ENCODE data around the gene AFF3.
"Not testable (repeated sequence)": the region's sequence is repeated elsewhere in the genome, so short reads cannot be mapped to it uniquely, and the experiment has no call there.

AFF3 gene

GRCh38 chr2:100145893-100146656 is 3.7 kb upstream of the AFF3 start:
- no peak for DNase-seq (ENCODE audit: low read depth)

GRCh38 chr2:100143286-100143685 is 896 bp upstream of the AFF3 start:
- DNase-seq (ENCODE audit: low read depth): no peak

GRCh38 chr2:100141906-100142305 is 484 bp downstream of the AFF3 start:
- no peak for DNase-seq (ENCODE audit: low read depth)

GRCh38 chr2:100140582-100140981 is 1.8 kb downstream of the AFF3 start:
- DNase-seq (ENCODE audit: low read depth): no peak

GRCh38 chr2:100137866-100138570 is 4.4 kb downstream of the AFF3 start:
- no peak for DNase-seq (ENCODE audit: low read depth)

- no peak for DNase-seq (ENCODE audit: low read depth)
These were observed 5.1 kb downstream of the AFF3 start for GRCh38 chr2:100137318-100137717.

GRCh38 chr2:100136310-100136709 is 6.1 kb downstream of the AFF3 start:
- no peak for DNase-seq (ENCODE audit: low read depth)

GRCh38 chr2:100135415-100135814 is 7.0 kb downstream of the AFF3 start:
- DNase-seq (ENCODE audit: low read depth): no peak

- no peak for DNase-seq (ENCODE audit: low read depth)
These were observed 11.6 kb downstream of the AFF3 start for GRCh38 chr2:100130595-100131391.

- no peak for DNase-seq (ENCODE audit: low read depth)
These were observed 15.4 kb downstream of the AFF3 start for GRCh38 chr2:100126897-100127401.

- no peak for DNase-seq (ENCODE audit: low read depth)
These were observed 16.2 kb downstream of the AFF3 start for GRCh38 chr2:100126201-100126600.

- no peak for DNase-seq (ENCODE audit: low read depth)
These were observed 16.8 kb downstream of the AFF3 start for GRCh38 chr2:100125626-100126025.

- no peak for DNase-seq (ENCODE audit: low read depth)
These were observed 17.6 kb downstream of the AFF3 start for GRCh38 chr2:100124761-100125160.

- DNase-seq (ENCODE audit: low read depth): no peak
These were observed 21.2 kb downstream of the AFF3 start for GRCh38 chr2:100121124-100121718.

- no peak for DNase-seq (ENCODE audit: low read depth)
These were observed 23.2 kb downstream of the AFF3 start for GRCh38 chr2:100119235-100119634.

- no peak for DNase-seq (ENCODE audit: low read depth)
These were observed 28.4 kb downstream of the AFF3 start for GRCh38 chr2:100113990-100114433.

- no peak for DNase-seq (ENCODE audit: low read depth)
These were observed 31.8 kb downstream of the AFF3 start for GRCh38 chr2:100110614-100111000.

GRCh38 chr2:100109986-100110613 is 32.3 kb downstream of the AFF3 start:
- no peak for DNase-seq (ENCODE audit: low read depth)

- DNase-seq (ENCODE audit: low read depth): not testable (repeated sequence)
These were observed 33.8 kb downstream of the AFF3 start for GRCh38 chr2:100108648-100109020.

GRCh38 chr2:100107906-100108647 is 34.3 kb downstream of the AFF3 start:
- no peak for DNase-seq (ENCODE audit: low read depth)

GRCh38 chr2:100107440-100107839 is 35.0 kb downstream of the AFF3 start:
- no peak for DNase-seq (ENCODE audit: low read depth)

Data from activated T-cell treated with anti-CD3 and anti-CD28 coated beads for 24 hours (primary cell).